ENCODE measurements around the gene BRWD1. TPM values are rescaled to one million over a fixed set of nuclear protein-coding genes. Genes with fewer than 3 reads are reported as not detected.
"Not testable (repeated sequence)": the region's sequence is repeated elsewhere in the genome, so short reads cannot be mapped to it uniquely, and the experiment has no call there.

BRWD1 gene
- total RNA-seq, 1 donor from 2014 or later = 39.0 TPM

DNA sequence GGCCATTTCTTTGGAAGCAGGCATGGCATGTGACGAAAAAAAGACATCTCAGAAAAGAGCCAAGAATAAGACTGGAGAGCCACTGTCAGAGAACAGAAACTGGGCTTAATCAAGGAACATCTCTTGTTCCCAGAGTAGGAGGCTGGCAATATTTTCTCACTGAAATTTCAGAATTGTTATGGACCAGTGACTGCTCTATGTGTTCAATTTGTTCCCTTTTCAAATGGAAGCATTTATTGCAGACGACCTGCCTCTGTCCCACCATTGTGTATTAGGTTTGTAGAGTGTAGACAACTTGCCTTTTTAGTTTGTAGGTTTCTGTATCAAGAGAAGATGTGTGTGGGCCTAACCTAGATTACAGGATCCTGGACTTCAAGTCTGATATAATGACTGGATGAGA lies 148.9 kb downstream of the BRWD1 start:
- TF ChIP-seq, protein P1, sequence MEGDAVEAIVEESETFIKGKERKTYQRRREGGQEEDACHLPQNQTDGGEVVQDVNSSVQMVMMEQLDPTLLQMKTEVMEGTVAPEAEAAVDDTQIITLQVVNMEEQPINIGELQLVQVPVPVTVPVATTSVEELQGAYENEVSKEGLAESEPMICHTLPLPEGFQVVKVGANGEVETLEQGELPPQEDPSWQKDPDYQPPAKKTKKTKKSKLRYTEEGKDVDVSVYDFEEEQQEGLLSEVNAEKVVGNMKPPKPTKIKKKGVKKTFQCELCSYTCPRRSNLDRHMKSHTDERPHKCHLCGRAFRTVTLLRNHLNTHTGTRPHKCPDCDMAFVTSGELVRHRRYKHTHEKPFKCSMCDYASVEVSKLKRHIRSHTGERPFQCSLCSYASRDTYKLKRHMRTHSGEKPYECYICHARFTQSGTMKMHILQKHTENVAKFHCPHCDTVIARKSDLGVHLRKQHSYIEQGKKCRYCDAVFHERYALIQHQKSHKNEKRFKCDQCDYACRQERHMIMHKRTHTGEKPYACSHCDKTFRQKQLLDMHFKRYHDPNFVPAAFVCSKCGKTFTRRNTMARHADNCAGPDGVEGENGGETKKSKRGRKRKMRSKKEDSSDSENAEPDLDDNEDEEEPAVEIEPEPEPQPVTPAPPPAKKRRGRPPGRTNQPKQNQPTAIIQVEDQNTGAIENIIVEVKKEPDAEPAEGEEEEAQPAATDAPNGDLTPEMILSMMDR (IDR thresholded peaks at IDR 0.05) = no peak
- no peaks in the 10 kb centered on the region for H3K4me1 ChIP-seq
- intact Hi-C loops (cut with DNase I) = no loop called here
- no peaks in the 10 kb centered on the region for H3K27me3 ChIP-seq (ENCODE audit: low read depth)
- H3K27ac ChIP-seq = no peak overlapping the region
- H3K36me3 ChIP-seq = no peaks in the 10 kb centered on the region
- H3K4me3 ChIP-seq = no peak overlapping the region
- no peak for DNase-seq
- peaks cover 10% of the 10 kb centered on the region for H3K9me3 ChIP-seq
- no peak for ATAC-seq

DNA sequence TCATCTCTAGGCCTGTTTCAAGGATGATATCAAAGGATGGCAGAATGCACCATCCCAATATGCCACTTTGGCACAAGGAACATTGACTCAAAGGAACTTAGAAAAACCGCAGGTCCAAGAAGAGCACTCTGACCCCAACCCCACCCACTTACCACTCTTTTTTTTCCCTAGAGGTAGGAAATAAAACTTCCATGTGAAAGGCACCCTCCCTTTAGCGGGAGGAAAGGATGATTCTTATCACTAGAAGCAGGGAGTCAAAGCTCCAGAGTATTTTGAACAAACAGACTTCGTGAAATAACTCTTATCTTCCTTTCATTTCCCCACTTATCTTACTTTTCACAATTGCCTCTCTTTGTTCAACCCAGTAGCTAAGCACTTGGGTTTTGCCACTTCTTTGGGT lies 152.4 kb downstream of the BRWD1 start:
- peaks cover 10% of the 10 kb centered on the region for H3K9me3 ChIP-seq
- no peak overlapping the region for H3K4me3 ChIP-seq
- intact Hi-C loops (cut with DNase I) = no loop called here
- no peaks in the 10 kb centered on the region for H3K4me1 ChIP-seq
- TF ChIP-seq, protein P1 (IDR thresholded peaks at IDR 0.05) = no peak
- no peak for DNase-seq
- no peaks in the 10 kb centered on the region for H3K27me3 ChIP-seq (ENCODE audit: low read depth)
- ATAC-seq = no peak
- H3K36me3 ChIP-seq = no peaks in the 10 kb centered on the region
- no peak overlapping the region for H3K27ac ChIP-seq

DNA sequence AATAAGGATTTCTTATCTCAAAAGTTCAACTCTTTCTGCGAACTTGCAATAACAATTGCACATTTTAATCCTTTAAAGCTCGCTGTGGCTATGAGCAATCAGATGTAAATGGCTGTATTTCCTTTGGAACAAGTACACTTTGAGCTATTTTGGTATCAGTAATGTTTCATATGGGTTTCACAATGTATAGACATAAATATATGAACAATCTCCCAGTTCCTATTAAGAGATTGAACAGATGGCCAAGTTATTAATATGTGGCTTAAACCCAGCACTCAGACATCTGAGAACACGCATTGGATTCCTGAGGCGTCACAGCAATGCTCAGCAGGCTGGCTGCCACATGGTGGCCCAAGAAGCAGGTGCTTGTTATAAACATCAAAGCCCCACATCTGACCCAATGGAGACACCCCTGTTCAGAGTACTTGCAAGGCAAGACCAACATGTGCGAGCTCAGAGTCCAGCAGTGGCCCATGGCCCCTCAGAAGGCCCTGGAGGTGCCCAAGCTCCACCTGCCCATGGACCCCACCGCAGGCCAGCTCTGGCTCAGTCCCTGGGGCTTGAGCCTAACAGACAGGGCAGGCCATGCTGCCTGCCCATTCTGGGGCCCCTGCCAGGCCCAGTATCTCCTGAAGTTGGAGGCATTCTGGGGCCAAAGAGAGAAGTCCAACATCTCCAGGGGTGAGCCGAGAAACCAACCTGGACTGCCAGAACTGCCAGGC lies 153.9 kb downstream of the BRWD1 start:
- H3K9me3 ChIP-seq = peaks cover 5% of the 10 kb centered on the region
- DNase-seq (no peak), ATAC-seq (no peak)
- no peaks in the 10 kb centered on the region for H3K27me3 ChIP-seq (ENCODE audit: low read depth)
- H3K27ac ChIP-seq = no peak overlapping the region
- H3K4me3 ChIP-seq = no peak overlapping the region
- no peaks in the 10 kb centered on the region for H3K4me1 ChIP-seq
- intact Hi-C loops (cut with DNase I) = no loop called here
- TF ChIP-seq, protein P1 (IDR thresholded peaks at IDR 0.05) = no peak
- no peaks in the 10 kb centered on the region for H3K36me3 ChIP-seq

DNA sequence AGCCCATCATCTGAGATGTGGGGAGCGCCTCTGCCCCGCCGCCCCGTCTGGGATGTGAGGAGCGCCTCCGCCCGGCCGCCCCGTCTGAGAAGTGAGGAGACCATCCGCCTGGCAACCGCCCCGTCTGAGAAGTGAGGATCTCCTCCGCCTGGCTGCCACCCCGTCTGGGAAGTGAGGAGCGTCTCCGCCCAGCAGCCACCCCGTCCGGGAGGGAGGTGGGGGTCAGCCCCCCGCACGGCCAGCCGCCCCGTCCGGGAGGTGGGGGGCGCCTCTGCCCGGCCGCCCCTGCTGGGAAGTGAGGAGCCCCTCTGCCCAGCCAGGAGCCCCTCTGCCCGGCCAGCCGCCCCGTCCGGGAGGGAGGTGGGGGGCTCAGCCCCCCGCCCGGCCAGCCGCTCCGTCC lies 156.2 kb downstream of the BRWD1 start:
- H3K27ac ChIP-seq; H3K4me1 ChIP-seq; intact Hi-C loops (cut with DNase I); H3K9me3 ChIP-seq; H3K27me3 ChIP-seq (ENCODE audit: low read depth); ATAC-seq; H3K36me3 ChIP-seq; DNase-seq; H3K4me3 ChIP-seq: not testable (repeated sequence)

GRCh38 chr21:39156024-39156423 lies 157.4 kb downstream of the BRWD1 start:
- Histone ChIP-seq H3K27ac (no peak overlapping the region), H3K4me3 (no peak overlapping the region), H3K4me1 (no peaks in the 10 kb centered on the region), H3K9me3 (no peaks in the 10 kb centered on the region), H3K27me3 (ENCODE audit: low read depth) (no peaks in the 10 kb centered on the region), H3K36me3 (no peaks in the 10 kb centered on the region)
- intact Hi-C loops (cut with DNase I) = no loop called here
- DNase-seq (no peak), ATAC-seq (no peak)
- TF ChIP-seq, protein P1 (IDR thresholded peaks at IDR 0.05) = no peak

- ATAC-seq = no peak
- no peaks in the 10 kb centered on the region for H3K36me3 ChIP-seq
- intact Hi-C loops (cut with DNase I) = no loop called here
- no peak for DNase-seq
- H3K4me1 ChIP-seq = no peaks in the 10 kb centered on the region
- H3K4me3 ChIP-seq = no peak overlapping the region
- TF ChIP-seq, protein P1 (IDR thresholded peaks at IDR 0.05) = no peak
- no peaks in the 10 kb centered on the region for H3K9me3 ChIP-seq
- no peaks in the 10 kb centered on the region for H3K27me3 ChIP-seq (ENCODE audit: low read depth)
- no peak overlapping the region for H3K27ac ChIP-seq
Measured at GRCh38 chr21:39155578-39155977, 157.9 kb downstream of the BRWD1 start.
